ENCODE data around the gene SLC37A3.

DNA sequence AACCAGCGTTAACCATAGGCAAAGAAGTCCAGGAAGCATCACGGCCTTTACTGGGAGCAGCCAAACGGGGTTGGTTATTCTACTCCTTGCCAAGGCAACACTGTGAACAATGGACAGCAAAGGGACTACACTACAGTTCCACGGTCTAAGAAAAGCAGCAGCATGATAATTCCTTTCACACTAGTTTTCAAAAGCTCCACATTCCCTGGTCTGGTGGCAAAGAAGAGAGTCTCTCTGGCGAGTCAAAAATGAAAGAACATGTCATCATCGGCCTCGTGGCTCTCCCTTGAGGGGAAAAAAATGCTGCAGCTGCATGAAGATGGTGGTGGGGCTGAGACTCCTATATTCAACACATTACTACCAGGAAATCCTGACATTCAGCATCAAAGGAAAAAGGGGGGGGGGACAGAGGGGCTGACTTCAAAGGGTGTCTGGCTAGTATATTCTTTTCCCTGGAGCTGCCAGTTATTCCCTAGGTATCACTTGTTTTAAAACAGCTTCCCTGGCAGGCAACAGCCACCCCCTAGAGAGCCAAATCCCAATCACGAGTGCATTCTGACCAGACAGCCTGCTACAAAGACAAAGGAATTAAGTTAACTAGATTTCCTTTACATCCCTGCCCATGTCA, 49.1 kb downstream of the SLC37A3 start:
- TF ChIP-seq, protein P1, sequence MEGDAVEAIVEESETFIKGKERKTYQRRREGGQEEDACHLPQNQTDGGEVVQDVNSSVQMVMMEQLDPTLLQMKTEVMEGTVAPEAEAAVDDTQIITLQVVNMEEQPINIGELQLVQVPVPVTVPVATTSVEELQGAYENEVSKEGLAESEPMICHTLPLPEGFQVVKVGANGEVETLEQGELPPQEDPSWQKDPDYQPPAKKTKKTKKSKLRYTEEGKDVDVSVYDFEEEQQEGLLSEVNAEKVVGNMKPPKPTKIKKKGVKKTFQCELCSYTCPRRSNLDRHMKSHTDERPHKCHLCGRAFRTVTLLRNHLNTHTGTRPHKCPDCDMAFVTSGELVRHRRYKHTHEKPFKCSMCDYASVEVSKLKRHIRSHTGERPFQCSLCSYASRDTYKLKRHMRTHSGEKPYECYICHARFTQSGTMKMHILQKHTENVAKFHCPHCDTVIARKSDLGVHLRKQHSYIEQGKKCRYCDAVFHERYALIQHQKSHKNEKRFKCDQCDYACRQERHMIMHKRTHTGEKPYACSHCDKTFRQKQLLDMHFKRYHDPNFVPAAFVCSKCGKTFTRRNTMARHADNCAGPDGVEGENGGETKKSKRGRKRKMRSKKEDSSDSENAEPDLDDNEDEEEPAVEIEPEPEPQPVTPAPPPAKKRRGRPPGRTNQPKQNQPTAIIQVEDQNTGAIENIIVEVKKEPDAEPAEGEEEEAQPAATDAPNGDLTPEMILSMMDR (IDR thresholded peaks at IDR 0.05): no peak
- no peak for TF ChIP-seq ZFX (IDR thresholded peaks at IDR 0.05; ENCODE audit: borderline replicate concordance)

Data from 22Rv1 (cell line).